Fibroblast of skin of abdomen (primary cell): ENCODE results near the gene LOC101059915.
"Not testable (repeated sequence)": the region's sequence is repeated elsewhere in the genome, so short reads cannot be mapped to it uniquely, and the experiment has no call there.

Source experiments
- DNase-seq: peaks from one replicate; pipeline ENCODE4 v3.0.0-alpha.2; 2013

The LOC101059915 gene

DNA sequence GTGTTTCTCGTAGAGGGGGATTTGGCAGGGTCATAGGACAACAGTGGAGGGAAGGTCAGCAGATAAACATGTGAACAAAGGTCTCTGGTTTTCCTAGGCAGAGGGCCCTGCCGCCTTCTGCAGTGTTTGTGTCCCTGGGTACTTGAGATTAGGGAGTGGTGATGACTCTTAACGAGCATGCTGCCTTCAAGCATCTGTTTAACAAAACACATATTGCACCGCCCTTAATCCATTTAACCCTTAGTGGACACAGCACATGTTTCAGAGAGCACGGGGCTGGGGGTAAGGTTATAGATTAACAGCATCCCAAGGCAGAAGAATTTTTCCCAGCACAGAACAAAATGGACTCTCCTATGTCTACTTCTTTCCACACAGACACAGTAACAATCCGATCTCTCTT lies 22.9 kb upstream of the LOC101059915 start:
- not testable (repeated sequence) for DNase-seq

DNA sequence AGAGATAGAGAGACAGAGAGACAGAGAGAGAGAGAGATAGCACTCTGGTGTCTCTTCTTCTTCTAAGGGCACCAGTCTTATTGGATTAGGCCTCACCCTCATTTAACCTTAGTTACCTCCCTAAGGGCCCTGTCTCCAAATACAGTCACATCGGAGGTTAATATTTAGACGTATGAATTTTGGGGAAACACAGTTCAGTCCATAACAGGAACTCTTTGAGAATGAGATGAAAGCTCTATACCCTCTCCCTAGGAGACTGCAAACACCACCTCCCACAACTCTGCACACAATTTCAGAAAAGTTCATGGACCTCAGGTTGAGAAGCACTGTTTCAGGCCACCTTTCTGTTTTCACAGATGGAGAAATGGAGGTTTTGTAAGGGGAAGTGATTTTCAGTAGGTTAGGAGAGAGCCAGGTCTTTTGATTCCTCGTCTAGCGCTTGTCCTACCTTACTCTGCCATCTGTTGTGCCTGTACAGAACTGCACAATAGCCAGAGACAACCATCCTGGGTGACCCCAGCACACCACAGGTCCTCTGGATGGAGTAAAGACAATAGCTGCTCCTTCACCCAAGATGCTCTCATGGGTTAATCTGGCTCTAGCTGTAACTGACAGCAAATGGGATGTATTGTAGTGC lies 16.9 kb upstream of the LOC101059915 start:
- no peak for DNase-seq

GRCh38 chrX:71652405-71652804 lies 14.9 kb upstream of the LOC101059915 start:
- peak; percentile 31 for DNase-seq

- DNase-seq, result no peak
These were observed 14.0 kb upstream of the LOC101059915 start for GRCh38 chrX:71653344-71653743.

DNA sequence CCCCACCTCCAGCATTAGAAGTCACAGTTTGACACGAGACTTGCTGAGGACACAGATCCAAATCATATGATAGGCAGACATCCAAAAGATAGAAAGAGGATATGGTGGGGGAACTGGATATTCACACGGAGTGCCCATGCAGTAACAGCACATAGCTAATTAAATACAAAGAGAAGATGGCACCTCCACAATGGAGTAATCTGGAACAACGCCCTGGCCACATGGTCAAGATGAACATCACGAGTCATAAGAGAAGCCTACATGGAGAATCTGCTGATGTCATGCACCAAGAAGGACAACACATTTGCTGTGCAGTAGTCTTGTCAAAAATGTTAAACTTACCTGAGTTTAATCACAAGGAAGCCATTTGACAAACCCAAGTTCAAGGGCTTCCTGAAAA lies 10.1 kb upstream of the LOC101059915 start:
- no peak for DNase-seq

DNA sequence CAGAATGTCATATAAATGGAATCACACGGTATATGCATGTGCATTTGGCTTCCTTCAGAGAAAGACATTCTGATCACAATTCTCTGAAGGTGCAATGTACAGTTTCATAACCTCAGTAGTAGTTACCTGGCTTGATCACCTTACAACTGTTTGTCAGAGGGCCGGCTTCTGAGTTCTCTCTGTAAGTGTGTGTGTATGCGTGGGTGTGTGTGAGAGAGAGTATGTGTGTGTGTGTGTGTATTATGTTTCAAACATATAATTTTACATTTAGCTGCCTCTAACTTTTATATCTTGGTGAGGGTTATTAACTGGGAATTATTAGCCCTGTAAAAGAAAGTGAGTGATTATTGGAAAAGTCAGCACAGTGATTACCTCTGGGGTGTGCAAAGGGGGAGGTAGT lies 8.0 kb upstream of the LOC101059915 start:
- no peak for DNase-seq

GRCh38 chrX:71659959-71660358 lies 7.4 kb upstream of the LOC101059915 start:
- no peak for DNase-seq

GRCh38 chrX:71660562-71661416 lies 6.6 kb upstream of the LOC101059915 start:
- DNase-seq, result no peak

DNA sequence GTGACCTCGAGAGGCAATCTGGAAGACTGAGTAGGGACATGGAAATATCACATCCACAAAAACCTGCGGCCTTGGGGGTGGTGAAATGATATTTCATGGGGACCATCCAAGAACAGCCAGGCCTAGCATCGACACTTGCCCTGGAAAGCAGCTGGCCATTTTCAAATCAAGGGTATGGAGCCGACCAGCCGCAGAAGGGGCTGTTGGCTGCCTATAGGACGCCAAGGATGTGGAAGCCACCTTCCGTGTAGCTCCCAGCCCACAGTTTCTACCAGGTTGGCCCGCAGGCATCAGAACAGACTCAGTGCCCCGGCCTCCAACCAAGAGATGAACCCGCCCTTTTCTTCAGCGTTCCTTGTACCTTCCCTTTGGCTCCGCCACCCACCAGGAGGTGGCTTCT lies 5.4 kb upstream of the LOC101059915 start:
- no peak for DNase-seq

- not testable (repeated sequence) for DNase-seq
These were observed 4.7 kb upstream of the LOC101059915 start for GRCh38 chrX:71662654-71663053.

GRCh38 chrX:71663238-71663637 lies 4.1 kb upstream of the LOC101059915 start:
- DNase-seq, result not testable (repeated sequence)

GRCh38 chrX:71664202-71664601 lies 3.1 kb upstream of the LOC101059915 start:
- not testable (repeated sequence) for DNase-seq

DNA sequence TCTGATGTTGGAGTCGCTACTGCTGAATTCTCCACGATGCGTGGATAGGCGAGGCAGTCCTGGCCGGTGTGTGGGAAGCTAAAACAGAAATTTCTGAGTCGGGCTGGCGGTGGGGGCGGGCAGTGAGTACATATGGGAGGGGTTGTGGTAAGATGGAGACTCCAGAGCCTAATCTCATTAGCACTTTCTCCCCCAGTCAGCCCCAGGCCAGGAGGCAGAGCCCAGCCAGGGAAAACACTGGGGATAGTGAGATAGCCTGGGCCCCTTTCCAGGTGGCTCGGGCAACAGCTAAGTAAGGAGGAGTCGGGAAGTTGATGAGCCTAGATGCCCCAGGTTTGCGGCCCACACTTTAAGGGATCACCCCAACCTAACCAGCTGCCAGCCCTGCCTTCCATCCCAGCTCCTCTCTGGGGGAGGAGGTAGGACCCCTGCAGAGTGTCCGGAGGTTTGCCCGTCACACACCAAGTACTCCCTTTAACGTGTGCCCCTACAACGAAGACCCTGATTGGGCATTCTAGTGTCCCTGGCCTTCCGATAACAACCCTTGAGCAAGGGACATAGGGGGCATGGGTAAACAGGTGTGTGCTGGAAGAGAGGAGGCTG lies 2.4 kb upstream of the LOC101059915 start:
- no peak for DNase-seq

DNA sequence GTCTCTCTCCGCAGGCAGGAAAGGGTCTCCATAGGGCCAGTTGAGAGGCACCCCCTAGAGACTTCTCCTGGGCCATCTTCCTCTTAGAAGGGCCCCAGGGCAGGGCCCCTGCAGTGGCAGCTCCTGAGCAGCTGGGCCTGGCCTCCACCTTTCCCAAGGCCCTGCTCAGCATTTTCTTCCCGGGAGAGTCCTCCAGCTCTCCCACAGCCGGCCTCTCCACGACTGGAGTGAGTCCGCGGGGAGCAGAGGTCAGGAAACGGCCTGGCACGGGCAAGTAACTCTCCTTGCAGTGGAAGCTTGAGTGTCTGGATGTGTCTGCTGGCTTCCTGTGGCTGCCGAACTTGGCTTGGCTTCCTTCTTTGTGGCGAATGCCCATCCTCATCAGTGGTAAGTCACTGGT lies 1.6 kb upstream of the LOC101059915 start:
- DNase-seq, result no peak

DNA sequence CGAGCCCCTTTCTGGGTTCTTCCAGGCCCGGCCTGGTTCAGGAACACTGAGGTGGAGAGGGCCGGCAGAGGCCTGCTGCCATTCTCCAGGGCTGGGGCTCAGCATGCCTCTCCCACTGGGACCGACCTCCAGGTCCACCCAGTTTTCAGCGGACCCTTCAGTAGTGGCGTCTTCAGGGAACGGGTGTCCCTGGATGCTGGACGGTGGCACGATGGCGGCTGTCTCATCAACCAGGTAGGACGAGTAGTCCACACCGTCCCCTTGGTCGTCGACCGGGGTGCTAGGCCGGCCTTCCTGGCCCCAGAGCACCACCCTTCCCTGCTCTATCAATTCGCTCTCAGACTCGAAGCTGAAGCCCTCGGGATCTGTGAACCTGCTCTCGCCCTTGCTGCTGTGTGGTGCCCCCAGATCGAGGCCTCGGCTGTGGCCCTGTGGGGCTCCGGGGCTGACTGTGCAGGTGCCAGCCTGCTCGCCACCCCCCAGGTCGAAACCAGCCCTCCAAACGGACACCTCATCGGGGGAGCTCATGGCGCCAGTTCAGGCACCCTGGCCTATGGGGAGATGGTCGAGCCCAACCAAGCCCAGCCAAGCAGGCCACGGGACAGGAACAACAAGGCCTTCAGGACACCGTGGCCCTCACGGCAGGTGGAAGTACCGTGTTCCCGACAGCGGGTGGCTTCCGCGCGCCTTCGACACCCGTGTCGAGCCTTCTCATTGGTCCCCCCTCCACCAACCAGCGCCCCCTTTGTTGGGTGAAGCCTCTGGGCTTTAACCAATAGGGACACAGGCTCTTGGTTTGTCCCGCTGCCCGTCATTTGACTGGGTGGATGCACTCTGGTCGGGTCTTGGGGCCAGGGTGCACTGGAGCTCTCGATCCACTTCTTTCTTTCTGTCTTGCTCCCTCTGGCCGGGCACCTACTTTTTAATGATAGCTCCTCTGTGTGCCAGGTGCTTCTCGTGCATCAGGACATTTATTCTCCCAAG lies 814 bp upstream of the LOC101059915 start:
- no peak for DNase-seq

DNA sequence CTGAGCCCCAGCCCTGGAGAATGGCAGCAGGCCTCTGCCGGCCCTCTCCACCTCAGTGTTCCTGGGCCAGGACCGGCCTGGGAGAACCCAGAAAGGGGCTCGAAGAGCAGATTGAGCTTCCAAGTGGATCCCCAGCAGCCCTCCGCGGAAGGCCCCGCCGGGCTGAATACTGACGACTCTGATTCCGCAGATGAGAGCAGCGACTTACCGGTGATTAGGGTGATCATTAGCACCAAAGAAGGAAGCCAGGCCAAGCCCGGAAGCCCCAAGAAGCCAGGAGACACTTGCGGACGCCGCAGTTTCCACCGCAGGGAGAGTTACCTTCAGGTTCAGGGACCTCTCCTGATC lies 876 bp downstream of the LOC101059915 start:
- DNase-seq, result no peak

DNA sequence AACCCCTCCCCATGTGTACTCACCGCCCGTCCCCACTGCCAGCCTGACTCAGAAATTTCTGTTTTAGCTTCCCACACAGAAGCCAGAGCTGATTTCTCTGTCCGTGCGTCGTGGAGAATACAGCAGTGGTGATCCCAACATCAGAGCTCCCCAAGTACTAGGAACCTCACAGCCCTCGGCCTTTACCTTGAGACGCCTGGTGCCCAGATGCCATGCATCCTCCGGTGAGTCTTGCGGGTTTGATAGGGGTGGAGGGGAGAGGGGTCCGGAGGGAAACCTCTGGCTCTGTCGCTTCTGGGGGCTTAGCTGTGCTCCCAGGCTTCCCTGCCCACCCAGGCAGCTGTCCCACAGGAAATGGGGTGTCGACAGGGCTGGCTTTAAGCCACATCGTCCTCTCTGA lies 2.1 kb downstream of the LOC101059915 start:
- DNase-seq, result no peak

DNA sequence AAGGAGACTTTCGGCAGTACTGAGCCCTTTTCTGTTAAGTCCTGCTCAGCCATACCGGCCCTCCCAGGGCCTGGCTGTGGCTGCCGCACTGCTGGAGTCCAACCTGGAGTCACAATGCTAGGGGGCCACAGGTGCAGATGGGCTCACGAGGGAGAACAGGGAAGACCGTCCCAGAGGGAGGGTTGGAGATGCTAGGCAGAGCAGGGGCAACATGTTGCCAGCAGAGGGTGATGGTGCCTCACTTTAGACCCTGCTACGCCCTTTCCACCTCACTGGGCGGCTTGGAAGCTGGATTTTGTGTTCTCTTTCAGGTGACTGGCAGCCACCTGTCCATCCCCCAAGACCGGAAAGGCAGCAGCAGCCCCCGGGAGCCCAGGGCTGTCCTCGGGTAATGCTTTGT lies 2.6 kb downstream of the LOC101059915 start:
- DNase-seq, result not testable (repeated sequence)

GRCh38 chrX:71671043-71671780 lies 3.9 kb downstream of the LOC101059915 start:
- no peak for DNase-seq

- no peak for DNase-seq
These were observed 4.6 kb downstream of the LOC101059915 start for GRCh38 chrX:71671938-71672337.

DNA sequence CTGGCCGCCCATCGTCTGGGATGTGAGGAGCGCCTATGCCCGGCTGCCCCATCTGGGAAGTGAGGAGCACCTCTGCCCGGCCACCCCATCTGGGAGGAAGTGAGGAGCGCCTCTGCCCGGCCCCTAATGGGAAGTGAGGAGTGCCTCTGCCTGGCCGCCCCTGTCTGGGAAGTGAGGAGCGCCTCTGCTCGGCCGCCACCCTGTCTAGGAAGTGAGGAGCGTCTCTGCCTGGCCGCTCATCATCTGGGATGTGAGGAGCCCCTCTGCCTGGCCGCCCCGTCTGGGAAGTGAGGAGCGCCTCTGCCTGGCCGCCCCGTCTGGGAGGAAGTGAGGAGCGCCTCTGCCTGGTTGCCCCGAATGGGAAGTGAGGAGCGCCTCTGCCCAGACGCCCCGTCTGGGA lies 8.3 kb downstream of the LOC101059915 start:
- not testable (repeated sequence) for DNase-seq
